GM12878 (cell line): Measurements from ENCODE around the gene TXNRD1. TPM values are rescaled to one million over a fixed set of nuclear protein-coding genes. Genes with fewer than 3 reads are reported as not detected.

Source experiments
- ATAC-seq: fragments of 200-7000 bp; cut with Tn5 transposase; 3 replicates; pipeline ENCODE4 v1.9.1; 2020; ENCODE audit warnings: mild to moderate bottlenecking, moderate library complexity
- BruUV-seq: library from RNA; stranded (reverse); fragments of 400-500 nt; replicated peaks from 2 replicates; lab custom pipeline; 2021; lab: Mats Ljungman, UMichigan
- CTCF ChIA-PET: fragments of 300-600 bp; sonication (Branson Sonifier 250); formaldehyde crosslinking; extraction: SDS; loops from one replicate; lab custom pipeline; 2021; ENCODE audit warnings: inconsistent platforms; lab: Yijun Ruan, JAX
- POLR2A ChIA-PET: fragments of 350-600 bp; formaldehyde crosslinking; extraction: SDS; loops from one replicate; lab custom pipeline; 2021; ENCODE audit warnings: inconsistent platforms; lab: Charles Lee
- RAD21 ChIA-PET: fragments of 300-600 bp; sonication (Branson Sonifier 250); formaldehyde crosslinking; loops from one replicate; lab custom pipeline; 2023; ENCODE audit warnings: antibody characterized with exemption; ENCODE audit not compliant: unreplicated experiment; lab: Charles Lee
- SMC1A ChIA-PET: fragments of 300-600 bp; sonication (Branson Sonifier 250); formaldehyde crosslinking; loops from one replicate; lab custom pipeline; 2023; ENCODE audit not compliant: unreplicated experiment, uncharacterized antibody; lab: Charles Lee
- DNase-seq: peaks from one replicate; pipeline ENCODE4 v3.0.0-alpha.2; 2011; ENCODE audit warnings: low read depth, low spot score
- FAIRE-seq: peaks from 3 replicates; lab custom pipeline; 2011; peaks lifted over from hg19 to GRCh38; lab: Jason Lieb, UNC
- H2AFZ ChIP-seq: 2 replicates; pipeline ENCODE4 v1.6.0; 2011; ENCODE audit warnings: low read depth, low read length, control low read depth; ENCODE audit not compliant: control insufficient read depth
- H3K27ac ChIP-seq: 2 replicates; pipeline ENCODE4 v1.5.1; 2011; ENCODE audit warnings: control low read depth; ENCODE audit not compliant: control insufficient read depth, insufficient read depth
- H3K27me3 ChIP-seq, 2 experiments: replicated peaks in 1 of 2; 2 replicates each; pipeline versions ENCODE4 v1.6.0 to v1.6.1; 2011; ENCODE audit warnings: low read length in 1 of 2; ENCODE audit not compliant: control insufficient read depth in 2 of 2, insufficient read depth in 2 of 2
- H3K36me3 ChIP-seq, 2 experiments: 2 replicates each; pipeline ENCODE4 v1.5.1; 2011; ENCODE audit warnings: low read length in 1 of 2; ENCODE audit not compliant: control insufficient read depth in 2 of 2, insufficient read depth in 2 of 2
- H3K4me1 ChIP-seq: 2 replicates; pipeline ENCODE4 v1.6.1; 2011; ENCODE audit warnings: mild to moderate bottlenecking, low read length, moderate library complexity, mixed read lengths; ENCODE audit not compliant: control insufficient read depth, insufficient read depth
- H3K4me2 ChIP-seq: 2 replicates; pipeline ENCODE4 v1.6.0; 2011; ENCODE audit warnings: control low read depth; ENCODE audit not compliant: control insufficient read depth, insufficient read depth
- H3K4me3 ChIP-seq: fragments of 200-600 bp; sonication (generic); 2 replicates; pipeline ENCODE4 v1.5.1; 2016
- H3K79me2 ChIP-seq: 2 replicates; pipeline ENCODE4 v1.6.0; 2011; ENCODE audit warnings: low read length; ENCODE audit not compliant: control insufficient read depth, insufficient read depth
- H3K9ac ChIP-seq: 2 replicates; pipeline ENCODE4 v1.8.0; 2011; ENCODE audit warnings: low read length, control low read depth, mixed read lengths; ENCODE audit not compliant: control insufficient read depth, insufficient read depth
- H3K9me3 ChIP-seq: replicated peaks from 3 replicates; pipeline ENCODE4 v1.5.1; 2011; ENCODE audit warnings: mild to moderate bottlenecking, low read length; ENCODE audit not compliant: control insufficient read depth, insufficient read depth
- H4K20me1 ChIP-seq: 2 replicates; pipeline ENCODE4 v1.6.0; 2011; ENCODE audit not compliant: control insufficient read depth, insufficient read depth
- JUND ChIP-seq: IDR thresholded peaks from 2 replicates; pipeline ENCODE4 v1.6.1; 2012; ENCODE audit warnings: low read depth, mild to moderate bottlenecking, low read length, improper control_type of control experiment, moderate library complexity
- MAX ChIP-seq: IDR thresholded peaks from 2 replicates; pipeline ENCODE4 v1.6.1; 2012; ENCODE audit warnings: low read depth, low read length, improper control_type of control experiment
- MYC ChIP-seq: IDR thresholded peaks from 2 replicates; pipeline ENCODE4 v1.6.1; 2011; ENCODE audit warnings: mild to moderate bottlenecking, low read length, moderate library complexity, inconsistent platforms; ENCODE audit not compliant: insufficient read depth, insufficient replicate concordance, insufficient read length, severe bottlenecking
- NFYA ChIP-seq: IDR thresholded peaks from 2 replicates; pipeline ENCODE4 v1.6.1; 2011; ENCODE audit warnings: low read depth, mild to moderate bottlenecking, low read length, improper control_type of control experiment, borderline replicate concordance
- RFX5 ChIP-seq: IDR thresholded peaks from 2 replicates; pipeline ENCODE4 v1.6.1; 2011; ENCODE audit warnings: low read depth, low read length, improper control_type of control experiment
- SMAD1 ChIP-seq: fragments of 450-650 bp; IDR thresholded peaks from 2 replicates; pipeline ENCODE4 v1.6.1; 2018; ENCODE audit warnings: mild to moderate bottlenecking, low read depth; ENCODE audit not compliant: partially characterized antibody
- STAT1 ChIP-seq: fragments of 450-650 bp; conservative IDR thresholded peaks from 2 replicates; pipeline ENCODE4 v1.6.1; 2014; ENCODE audit warnings: antibody characterized with exemption, mild to moderate bottlenecking
- TBL1XR1 ChIP-seq: IDR thresholded peaks from 2 replicates; pipeline ENCODE4 v1.6.1; 2012; ENCODE audit warnings: low read depth, low read length, improper control_type of control experiment
- ZNF384 ChIP-seq: IDR thresholded peaks from 2 replicates; pipeline ENCODE4 v1.6.1; 2012; ENCODE audit warnings: low read depth, mild to moderate bottlenecking, low read length, improper control_type of control experiment, borderline replicate concordance
- ZNF622 ChIP-seq: fragments of 450-650 bp; IDR thresholded peaks from 2 replicates; pipeline ENCODE4 v1.6.1; 2017; ENCODE audit warnings: mild to moderate bottlenecking, inconsistent platforms
- WGBS: methylation state at CpG from one replicate; pipeline ENCODE4 v1.1.6; 2016; ENCODE audit warnings: low lambda C conversion rate; ENCODE audit not compliant: insufficient replicate concordance, insufficient coverage; ENCODE audit errors: missing lambda C conversion rate; 5-methylcytosine and 5-hydroxymethylcytosine counted together
- in situ Hi-C: fragments of 300-500 bp; cut with MboI; formaldehyde crosslinking; loops from 9 replicates; pipeline ENCODE4 v1.14.3; 2018; ENCODE audit warnings: mixed read lengths
- intact Hi-C: fragments of 100-400 bp; cut with micrococcal nuclease; formaldehyde crosslinking; loops from one replicate; pipeline ENCODE4 v1.14.2; 2022; ENCODE audit not compliant: unreplicated experiment
- polyA plus RNA-seq, 11 experiments: library from polyadenylated mRNA; depleted of rRNA in 4 of 11; unstranded in 6 of 11; stranded (reverse) in 5 of 11; fragments of >200 nt; fragmentation: Nextera tagmentation in 4 of 11; fragmentation: Illumina TruSeq in 1 of 11; extraction: Ambion mirVana in 4 of 11; extraction: Trizol in 1 of 11; gene quantifications; 1 replicate in 1 of 11; 2 replicates in 10 of 11; pipeline versions ENCODE4 v1.2.1 to v1.2.3, GENCODE V29; 2011 to 2016; ENCODE audit warnings: inconsistent platforms in 2 of 11, missing spikeins in 2 of 11, low read depth in 1 of 11
- total RNA-seq, 4 experiments: library from RNA; depleted of rRNA in 3 of 4; stranded (reverse); fragments of >200 nt in 3 of 4; fragmentation: Illumina TruSeq in 1 of 4; extraction: Trizol in 1 of 4; gene quantifications; 2 replicates each; pipeline versions ENCODE4 v1.2.1 to v1.2.3, GENCODE V29; 2013 to 2021
- TF ChIP-seq, protein P1 (sequence below): IDR thresholded peaks from 2 replicates; pipeline ENCODE4 v1.6.1; 2011; ENCODE audit warnings: low read depth, low read length, improper control_type of control experiment, borderline replicate concordance
- TF ChIP-seq, protein P2 (sequence below): fragments of 150-350 bp; IDR thresholded peaks from 2 replicates; pipeline ENCODE4 v1.6.1; 2014; ENCODE audit warnings: mild to moderate bottlenecking, low read depth, low read length

TXNRD1 gene
- total and polyA plus RNA-seq, 10 of the 15 experiments (the other 5 are each of a cell fraction or from before 2014, with no cell fraction given): 52.6 to 84.6 (median 67.8) TPM

DNA sequence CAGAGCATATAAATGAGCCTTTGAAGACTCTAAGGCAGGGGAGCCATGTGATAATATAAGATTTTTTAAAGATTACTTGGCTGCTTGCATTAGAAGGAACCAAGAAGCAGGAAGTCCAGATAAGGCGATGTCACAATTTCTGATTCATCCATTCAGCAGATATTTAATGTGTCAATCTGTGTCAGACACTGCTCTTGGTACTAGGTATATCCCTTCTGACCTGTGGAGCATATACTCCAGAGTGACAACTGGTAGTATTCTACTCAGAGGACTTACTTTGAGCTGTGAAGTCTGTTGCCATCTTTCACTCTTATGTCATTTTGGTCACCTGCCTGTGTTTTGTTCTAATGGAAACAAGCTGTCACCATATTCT lies 98.6 kb downstream of the TXNRD1 start:
- 100% methylated on average over 1 of the region's 1 CpG for WGBS
- in situ Hi-C loops: no loop called here
- no TSS peak for BruUV-seq

More for the DNA sequence above, 98.6 kb downstream of the TXNRD1 start:
- no peaks in the 10 kb centered on the region for H3K27me3 ChIP-seq
- no peaks in the 10 kb centered on the region for H4K20me1 ChIP-seq
- SMC1A ChIA-PET: interaction anchor here (2.0 kb wide), 1 partner anchor 15 kb away, joined by 6 read pairs; no protein-coding TSS in a partner anchor
- CTCF ChIA-PET: interaction anchor here (0.6 to 1.0 kb wide), 3 partner anchors 10 to 14 kb away, joined by 3 to 4 read pairs (median 4); partner anchors contain the start of gene EID3
- DNase-seq (no peak), ATAC-seq (no peak), FAIRE-seq (no peak)
- POLR2A ChIA-PET: interaction anchor here (1.1 kb wide), 1 partner anchor 13 kb away, joined by 3 read pairs; no protein-coding TSS in a partner anchor
- intact Hi-C loops: no loop called here
- peaks cover 6% of the 10 kb centered on the region for H3K79me2 ChIP-seq
- H3K36me3 ChIP-seq: peaks cover 11 to 31% of the 10 kb centered on the region in 2 experiments
- H3K9ac ChIP-seq: no peak overlapping the region
- TF ChIP-seq NFYA (no peak), MYC (no peak), MAX (no peak), ZNF384 (no peak), ZNF622 (no peak), STAT1 (no peak), SMAD1 (no peak), TBL1XR1 (no peak), JUND (no peak), RFX5 (no peak)
- TF ChIP-seq, protein P1, sequence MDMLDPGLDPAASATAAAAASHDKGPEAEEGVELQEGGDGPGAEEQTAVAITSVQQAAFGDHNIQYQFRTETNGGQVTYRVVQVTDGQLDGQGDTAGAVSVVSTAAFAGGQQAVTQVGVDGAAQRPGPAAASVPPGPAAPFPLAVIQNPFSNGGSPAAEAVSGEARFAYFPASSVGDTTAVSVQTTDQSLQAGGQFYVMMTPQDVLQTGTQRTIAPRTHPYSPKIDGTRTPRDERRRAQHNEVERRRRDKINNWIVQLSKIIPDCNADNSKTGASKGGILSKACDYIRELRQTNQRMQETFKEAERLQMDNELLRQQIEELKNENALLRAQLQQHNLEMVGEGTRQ: no peak
- TF ChIP-seq, protein P2, sequence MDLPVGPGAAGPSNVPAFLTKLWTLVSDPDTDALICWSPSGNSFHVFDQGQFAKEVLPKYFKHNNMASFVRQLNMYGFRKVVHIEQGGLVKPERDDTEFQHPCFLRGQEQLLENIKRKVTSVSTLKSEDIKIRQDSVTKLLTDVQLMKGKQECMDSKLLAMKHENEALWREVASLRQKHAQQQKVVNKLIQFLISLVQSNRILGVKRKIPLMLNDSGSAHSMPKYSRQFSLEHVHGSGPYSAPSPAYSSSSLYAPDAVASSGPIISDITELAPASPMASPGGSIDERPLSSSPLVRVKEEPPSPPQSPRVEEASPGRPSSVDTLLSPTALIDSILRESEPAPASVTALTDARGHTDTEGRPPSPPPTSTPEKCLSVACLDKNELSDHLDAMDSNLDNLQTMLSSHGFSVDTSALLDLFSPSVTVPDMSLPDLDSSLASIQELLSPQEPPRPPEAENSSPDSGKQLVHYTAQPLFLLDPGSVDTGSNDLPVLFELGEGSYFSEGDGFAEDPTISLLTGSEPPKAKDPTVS: no peak
- no peaks in the 10 kb centered on the region for H3K9me3 ChIP-seq
- no peak overlapping the region for H3K4me3 ChIP-seq
- no peak overlapping the region for H3K4me2 ChIP-seq
- RAD21 ChIA-PET: interaction anchor here (1.3 kb wide), 1 partner anchor 26 kb away, joined by 4 read pairs; no protein-coding TSS in a partner anchor
- no peak overlapping the region for H3K27ac ChIP-seq
- H2AFZ ChIP-seq: no peak overlapping the region
- no peaks in the 10 kb centered on the region for H3K4me1 ChIP-seq
